GM18867 (cell line): ENCODE measurements around the gene PPP1R14C.
"Not testable (repeated sequence)": the region's sequence is repeated elsewhere in the genome, so short reads cannot be mapped to it uniquely, and the experiment has no call there.

Source experiments
- ATAC-seq: cut with Tn5 transposase; IDR thresholded peaks from one replicate; pipeline ENCODE4 v1.9.1; 2021; ENCODE audit warnings: mild to moderate bottlenecking, moderate library complexity; ENCODE audit not compliant: unreplicated experiment

Gene PPP1R14C

DNA sequence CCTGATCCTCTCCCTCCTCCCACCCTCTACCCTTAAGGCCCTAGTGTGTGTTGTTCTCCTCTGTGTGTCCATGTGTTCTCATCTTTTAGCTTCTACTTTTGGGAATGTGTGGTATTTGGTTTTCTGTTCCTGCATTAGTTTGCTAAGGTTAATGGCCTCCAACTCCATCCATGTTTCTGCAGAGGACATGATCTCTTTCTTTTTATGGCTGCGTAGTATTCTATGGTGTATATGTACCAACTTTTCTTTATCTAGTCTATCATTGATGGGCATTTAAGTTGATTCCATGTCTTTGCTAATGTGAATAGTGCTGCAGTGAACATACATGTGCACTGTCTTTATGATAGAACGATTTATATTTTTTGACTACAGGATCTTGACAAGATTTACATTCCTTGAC lies 44.6 kb downstream of the PPP1R14C start:
- ATAC-seq, result not testable (repeated sequence)

DNA sequence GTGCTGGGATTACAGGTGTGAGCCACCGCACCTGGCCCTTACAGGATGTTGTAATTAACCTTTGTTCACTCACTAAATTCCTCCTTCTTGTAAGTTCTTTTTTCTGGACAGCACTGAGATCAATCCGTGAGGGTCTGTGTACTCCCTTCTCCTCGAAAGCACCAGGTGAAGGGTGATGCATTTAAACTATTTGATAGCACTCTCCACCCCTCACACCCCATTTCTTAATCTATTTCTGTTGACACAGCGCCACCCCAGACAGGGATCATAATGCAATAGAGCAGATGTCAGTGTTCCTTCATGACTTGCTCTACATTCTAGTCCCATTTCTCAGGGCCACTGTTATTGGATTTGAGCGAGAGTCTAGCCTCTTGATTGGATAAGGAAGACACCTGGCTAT lies 46.3 kb downstream of the PPP1R14C start:
- ATAC-seq, result no peak

GRCh38 chr6:150191809-150192208 lies 49.0 kb downstream of the PPP1R14C start:
- ATAC-seq, result no peak

DNA sequence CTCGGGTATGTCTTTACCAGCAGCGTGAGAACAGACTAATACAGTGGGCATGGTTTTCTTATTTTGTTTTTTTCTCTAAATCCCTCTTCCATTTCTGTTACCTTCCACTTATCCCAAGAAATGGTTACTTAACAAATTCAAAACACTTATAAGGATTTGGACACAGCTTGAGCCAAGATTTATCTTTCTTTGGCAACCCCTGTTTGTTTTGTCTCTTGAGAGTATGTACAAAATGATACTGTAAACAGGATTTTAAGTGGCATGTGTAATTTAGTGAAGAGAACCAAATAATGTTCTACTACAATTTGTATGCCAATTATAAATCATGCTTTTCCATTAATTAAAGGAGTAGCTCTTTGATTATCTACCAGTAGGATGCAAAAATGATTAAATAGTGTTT lies 51.4 kb downstream of the PPP1R14C start:
- no peak for ATAC-seq

DNA sequence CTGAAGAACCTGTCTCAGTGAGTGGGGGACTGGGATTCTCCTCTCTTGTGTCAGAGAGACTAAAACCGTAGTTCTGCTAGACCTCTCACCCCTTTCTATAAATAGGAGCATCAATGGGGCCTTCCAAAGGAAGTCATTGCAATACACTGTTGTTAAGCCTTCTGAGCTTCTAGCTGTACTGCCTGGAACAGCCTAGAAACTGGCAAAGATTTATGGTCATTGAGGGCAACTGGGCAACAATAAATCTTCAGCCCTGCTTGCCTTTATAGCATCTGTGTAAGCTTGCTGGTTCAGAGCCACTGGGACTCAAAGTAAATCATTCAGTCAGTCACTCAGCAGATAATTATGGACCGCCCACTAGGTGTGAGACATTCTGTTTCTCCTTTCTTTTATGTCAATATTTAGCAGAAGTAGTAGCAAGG lies 53.2 kb downstream of the PPP1R14C start:
- no peak for ATAC-seq

- ATAC-seq, result no peak
Measured at GRCh38 chr6:150196942-150197745, 54.3 kb downstream of the PPP1R14C start.

GRCh38 chr6:150198532-150198931 lies 55.7 kb downstream of the PPP1R14C start:
- no peak for ATAC-seq

DNA sequence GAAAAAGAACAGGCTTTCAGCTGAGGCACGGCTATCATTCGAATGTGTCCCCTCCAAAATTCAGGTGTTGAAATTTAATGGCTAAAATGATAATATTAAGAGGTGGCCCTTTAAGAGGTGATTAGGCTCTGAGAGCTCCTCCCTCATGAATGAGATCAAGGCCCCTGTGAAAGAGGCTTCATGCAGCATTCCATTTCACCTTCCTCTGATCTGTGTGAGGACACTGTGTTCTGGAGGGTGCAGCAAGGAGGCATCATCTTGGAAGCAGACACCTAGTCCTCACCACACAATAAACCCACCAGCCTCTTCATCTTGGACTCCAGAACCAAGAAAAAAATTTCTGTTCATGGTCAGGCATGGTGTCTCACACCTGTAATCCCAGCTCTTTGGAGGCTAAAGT lies 56.4 kb downstream of the PPP1R14C start:
- ATAC-seq, result no peak

DNA sequence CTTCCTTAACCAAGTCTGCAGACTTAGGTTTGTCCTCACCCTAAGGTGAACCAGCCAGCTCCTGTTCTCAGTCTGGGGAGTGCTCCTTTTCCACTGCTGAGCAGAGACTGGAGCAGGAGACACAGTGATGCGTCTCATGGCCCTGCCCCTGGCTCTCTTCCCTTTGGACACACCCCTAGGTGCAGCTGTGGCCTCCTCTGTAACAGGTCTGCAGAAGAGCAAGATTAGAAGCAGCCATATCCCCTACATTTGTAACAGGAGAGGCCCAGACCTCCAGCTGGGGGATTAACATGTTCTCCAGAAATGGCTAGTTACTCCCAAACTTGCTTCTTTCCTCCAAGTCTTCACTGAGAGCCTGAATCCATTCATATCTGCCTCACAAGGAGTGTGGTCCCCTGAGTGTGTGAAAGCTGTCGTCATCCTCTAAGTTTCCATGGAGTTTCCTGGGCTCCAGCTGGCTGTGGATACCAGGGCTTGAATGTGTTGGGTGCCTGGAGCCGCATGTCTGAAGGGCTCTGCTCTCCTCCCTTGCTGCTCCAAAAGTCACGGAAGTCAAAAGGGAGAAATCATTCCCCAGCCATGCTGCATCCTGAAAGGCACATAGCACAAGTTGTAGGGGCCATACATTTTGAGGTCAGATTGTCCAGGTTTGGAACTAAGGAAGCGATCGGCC lies 57.7 kb downstream of the PPP1R14C start:
- ATAC-seq, result no peak

DNA sequence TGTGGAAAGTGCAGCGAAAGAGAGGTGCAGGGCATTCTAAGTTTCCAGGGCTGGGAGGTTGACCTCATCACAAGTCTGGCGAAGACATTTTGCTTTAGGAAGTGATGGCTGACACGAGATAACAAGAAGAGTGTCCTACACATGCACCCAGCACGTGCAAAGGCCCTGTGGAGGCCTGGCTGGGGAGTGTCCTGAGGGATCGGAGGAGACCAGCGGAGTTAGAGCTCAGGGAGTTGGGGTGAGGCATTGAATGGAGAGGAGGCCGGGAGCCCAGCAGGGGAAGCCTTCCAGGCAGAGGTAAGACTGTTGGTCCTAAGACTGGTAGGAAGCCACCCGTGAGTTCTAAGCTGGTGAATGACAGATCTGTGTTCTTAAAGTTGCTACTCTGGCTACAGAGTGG lies 58.4 kb downstream of the PPP1R14C start:
- no peak for ATAC-seq

GRCh38 chr6:150201772-150202329 lies 59.0 kb downstream of the PPP1R14C start:
- ATAC-seq, result no peak

GRCh38 chr6:150202404-150202803 lies 59.6 kb downstream of the PPP1R14C start:
- no peak for ATAC-seq

GRCh38 chr6:150202934-150203333 lies 60.1 kb downstream of the PPP1R14C start:
- no peak for ATAC-seq

DNA sequence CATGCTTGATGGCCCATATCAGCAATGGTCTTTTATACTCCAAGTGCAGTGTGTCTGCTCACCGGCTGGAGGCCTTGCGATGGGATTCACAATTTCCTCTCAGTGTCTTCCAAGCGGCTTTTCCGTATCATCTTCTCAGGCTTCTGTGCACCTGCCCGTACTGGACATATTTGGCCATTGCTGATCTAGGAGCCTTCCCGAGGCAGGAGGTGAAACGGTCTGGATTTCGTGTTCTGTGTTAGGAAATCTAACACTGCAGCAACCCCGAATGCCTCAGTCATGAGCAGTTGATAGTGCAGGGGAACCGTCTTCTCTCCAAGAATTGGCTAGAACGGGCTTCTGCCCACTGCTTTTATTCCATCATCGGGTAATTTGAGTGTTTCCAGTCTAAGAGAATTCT lies 60.5 kb downstream of the PPP1R14C start:
- ATAC-seq, result no peak

GRCh38 chr6:150203871-150204545 lies 61.2 kb downstream of the PPP1R14C start:
- ATAC-seq, result no peak

- no peak for ATAC-seq
Measured at GRCh38 chr6:150204705-150205472, 62.0 kb downstream of the PPP1R14C start.

DNA sequence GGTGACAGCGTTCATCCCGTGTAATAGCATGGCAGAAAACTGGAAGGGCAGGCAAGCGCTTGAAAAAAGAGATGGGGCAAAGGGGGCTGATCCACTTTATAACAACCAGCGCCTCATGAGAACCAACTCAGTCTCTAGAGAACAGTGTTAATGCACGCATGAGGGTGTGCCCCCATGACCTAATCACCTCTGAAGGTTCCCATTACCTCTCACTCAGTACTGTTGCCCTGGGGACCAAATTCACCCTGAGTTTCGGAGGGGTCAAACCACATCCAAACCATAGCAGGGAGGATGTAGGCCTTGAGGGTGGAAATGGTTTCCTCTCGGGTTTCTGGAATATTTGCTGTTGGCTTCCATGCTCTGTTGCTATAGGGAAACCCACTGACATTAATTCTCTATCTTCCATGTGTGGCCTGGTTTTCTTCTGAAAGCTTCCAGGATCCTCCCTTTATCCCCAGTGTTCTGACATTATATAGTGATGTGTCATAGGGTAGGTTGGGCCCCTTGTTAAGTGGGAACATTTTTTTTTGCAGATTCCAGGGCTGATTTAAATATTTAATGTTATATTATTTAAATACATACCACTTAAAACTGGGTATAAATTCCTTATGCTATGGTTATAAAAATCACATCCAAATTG lies 65.2 kb downstream of the PPP1R14C start:
- no peak for ATAC-seq

DNA sequence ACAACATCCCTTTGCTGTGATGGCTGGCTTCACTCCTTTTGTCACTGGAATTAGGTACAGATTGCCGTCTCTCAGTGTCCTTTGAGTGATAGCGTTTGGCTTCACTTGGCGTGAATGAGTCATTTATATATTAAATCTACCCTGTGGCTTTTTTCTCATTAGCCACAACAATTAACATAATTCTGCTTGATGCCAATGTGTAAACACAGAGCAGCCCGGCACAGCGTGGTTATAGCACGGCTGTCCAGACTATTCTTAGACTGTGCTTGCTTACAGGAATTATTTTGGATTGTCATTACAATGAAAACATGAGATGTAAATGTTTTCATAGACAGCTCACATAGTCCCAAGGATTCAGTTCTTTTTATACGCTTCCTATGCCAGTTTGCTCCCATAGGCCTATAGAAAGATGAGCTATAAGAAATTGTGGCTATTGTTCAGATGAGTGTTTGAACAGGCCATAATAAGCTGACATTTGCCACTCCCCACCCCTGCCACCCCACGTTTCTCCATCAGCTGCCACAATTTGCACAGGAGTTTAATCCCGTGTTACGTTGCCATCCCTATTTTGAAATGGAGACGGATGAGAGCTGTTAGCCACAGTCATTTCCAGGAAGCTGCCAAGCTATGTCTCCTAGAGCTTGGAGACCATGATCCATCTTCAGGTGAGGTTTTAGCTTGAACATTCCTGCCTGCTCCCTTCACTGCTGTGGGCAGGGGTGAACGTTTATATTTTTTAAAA lies 65.9 kb downstream of the PPP1R14C start:
- no peak for ATAC-seq

DNA sequence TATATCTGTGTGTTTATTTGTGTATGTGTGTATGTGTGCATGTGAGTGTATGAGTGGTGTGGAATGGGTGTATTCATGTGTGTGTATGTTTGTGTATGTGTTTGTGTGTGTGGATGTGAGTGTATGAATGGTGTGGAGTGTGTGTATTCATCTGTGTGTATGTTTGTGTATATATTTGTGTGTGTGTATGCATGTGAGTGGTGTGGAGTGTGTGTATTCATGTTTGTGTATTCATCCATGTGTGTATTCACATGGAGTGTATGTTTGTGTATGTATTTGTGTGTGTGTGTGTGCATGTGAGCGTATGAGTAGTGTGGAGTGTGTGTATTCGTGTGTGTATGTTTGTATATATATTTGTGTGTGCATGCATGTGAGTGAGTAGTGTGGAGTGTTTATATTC lies 66.6 kb downstream of the PPP1R14C start:
- ATAC-seq, result no peak
